ENCODE measurements around the gene KANK3.

DNA sequence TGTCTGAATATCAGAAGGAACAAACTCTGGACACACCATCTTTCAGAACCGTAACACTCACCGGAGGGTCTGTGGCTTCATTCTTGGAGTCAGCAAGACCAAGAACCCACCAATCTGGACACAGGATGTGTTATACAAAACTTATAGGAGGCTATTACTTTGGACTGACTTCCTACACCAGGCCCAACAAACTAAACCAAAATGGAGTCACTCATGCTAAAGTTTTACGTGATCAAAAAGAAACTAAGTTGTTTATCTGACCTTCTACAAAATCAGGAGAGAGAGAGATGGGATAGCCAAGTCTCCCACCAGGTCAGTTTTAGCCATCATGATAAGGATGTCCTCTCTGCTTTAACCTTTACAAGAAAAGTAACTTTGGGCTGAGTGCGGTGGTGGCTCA lies 43.9 kb upstream of the KANK3 start:
- TF ChIP-seq, protein P1, sequence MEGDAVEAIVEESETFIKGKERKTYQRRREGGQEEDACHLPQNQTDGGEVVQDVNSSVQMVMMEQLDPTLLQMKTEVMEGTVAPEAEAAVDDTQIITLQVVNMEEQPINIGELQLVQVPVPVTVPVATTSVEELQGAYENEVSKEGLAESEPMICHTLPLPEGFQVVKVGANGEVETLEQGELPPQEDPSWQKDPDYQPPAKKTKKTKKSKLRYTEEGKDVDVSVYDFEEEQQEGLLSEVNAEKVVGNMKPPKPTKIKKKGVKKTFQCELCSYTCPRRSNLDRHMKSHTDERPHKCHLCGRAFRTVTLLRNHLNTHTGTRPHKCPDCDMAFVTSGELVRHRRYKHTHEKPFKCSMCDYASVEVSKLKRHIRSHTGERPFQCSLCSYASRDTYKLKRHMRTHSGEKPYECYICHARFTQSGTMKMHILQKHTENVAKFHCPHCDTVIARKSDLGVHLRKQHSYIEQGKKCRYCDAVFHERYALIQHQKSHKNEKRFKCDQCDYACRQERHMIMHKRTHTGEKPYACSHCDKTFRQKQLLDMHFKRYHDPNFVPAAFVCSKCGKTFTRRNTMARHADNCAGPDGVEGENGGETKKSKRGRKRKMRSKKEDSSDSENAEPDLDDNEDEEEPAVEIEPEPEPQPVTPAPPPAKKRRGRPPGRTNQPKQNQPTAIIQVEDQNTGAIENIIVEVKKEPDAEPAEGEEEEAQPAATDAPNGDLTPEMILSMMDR (IDR thresholded peaks at IDR 0.05; ENCODE audit: low read depth, low read length) = no peak
- TF ChIP-seq POLR2A (IDR thresholded peaks at IDR 0.05; ENCODE audit: extremely low read depth, insufficient read length) = no peak
